ENCODE results near the gene ABHD1. TPM values are rescaled to one million over a fixed set of nuclear protein-coding genes. Genes with fewer than 3 reads are reported as not detected.
A peak's percentile ranks its signal among the peaks of the same experiment; 100 is the strongest.

The ABHD1 gene
- polyA plus RNA-seq, 1 donor (not counting 4 experiments of a cell fraction or from before 2014, with no cell fraction given), result not detected

DNA sequence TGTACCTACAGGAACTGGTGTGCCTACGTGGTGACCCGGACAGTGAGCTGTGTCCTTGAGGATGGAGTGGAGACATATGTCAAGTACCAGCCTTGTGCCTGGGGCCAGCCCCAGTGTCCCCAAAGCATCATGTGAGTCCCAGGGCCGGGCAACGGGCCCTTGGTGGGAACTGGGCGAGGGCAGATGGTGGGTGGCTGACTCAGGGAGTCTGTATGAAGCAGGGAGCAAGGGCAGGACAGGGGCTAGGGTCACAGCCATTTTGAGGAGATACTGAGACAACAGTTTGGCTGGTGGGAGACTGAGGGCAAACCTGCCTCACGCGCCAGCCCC lies 43.5 kb upstream of the ABHD1 start:
- peaks cover 14% of the 10 kb centered on the region for H3K4me1 ChIP-seq (ENCODE audit: control insufficient read depth, extremely low read depth, insufficient read depth, low read length)
- no peak for DNase-seq (ENCODE audit: low read depth, low spot score)
- TF ChIP-seq, protein P1, sequence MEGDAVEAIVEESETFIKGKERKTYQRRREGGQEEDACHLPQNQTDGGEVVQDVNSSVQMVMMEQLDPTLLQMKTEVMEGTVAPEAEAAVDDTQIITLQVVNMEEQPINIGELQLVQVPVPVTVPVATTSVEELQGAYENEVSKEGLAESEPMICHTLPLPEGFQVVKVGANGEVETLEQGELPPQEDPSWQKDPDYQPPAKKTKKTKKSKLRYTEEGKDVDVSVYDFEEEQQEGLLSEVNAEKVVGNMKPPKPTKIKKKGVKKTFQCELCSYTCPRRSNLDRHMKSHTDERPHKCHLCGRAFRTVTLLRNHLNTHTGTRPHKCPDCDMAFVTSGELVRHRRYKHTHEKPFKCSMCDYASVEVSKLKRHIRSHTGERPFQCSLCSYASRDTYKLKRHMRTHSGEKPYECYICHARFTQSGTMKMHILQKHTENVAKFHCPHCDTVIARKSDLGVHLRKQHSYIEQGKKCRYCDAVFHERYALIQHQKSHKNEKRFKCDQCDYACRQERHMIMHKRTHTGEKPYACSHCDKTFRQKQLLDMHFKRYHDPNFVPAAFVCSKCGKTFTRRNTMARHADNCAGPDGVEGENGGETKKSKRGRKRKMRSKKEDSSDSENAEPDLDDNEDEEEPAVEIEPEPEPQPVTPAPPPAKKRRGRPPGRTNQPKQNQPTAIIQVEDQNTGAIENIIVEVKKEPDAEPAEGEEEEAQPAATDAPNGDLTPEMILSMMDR (optimal IDR thresholded peaks at IDR 0.05 in 1 of 3, IDR thresholded peaks at IDR 0.05 in 1 of 3, conservative IDR thresholded peaks at IDR 0.05 in 1 of 3; ENCODE audit: extremely low read depth in 1 of 3, insufficient read depth in 2 of 3, low read length in 3 of 3), result no peak
- no peak for TF ChIP-seq EZH2 (IDR thresholded peaks at IDR 0.05; ENCODE audit: low read length)
- H3K27me3 ChIP-seq (ENCODE audit: control insufficient read depth, extremely low read depth, insufficient read depth, low read length), result no peaks in the 10 kb centered on the region
- dilution Hi-C loops (cut with MboI; ENCODE audit: extremely low pct_ligation_motif_present, low sequenced_read_pairs), result no loop called here
- no peaks in the 10 kb centered on the region for H3K9me3 ChIP-seq (ENCODE audit: control insufficient read depth, low read depth, low read length)
- H2AFZ ChIP-seq (ENCODE audit: control insufficient read depth, low read length), result no peak overlapping the region
- no peak overlapping the region for H3K4me2 ChIP-seq (ENCODE audit: control insufficient read depth, extremely low read depth, insufficient read depth, low read depth, low read length)
- no peak overlapping the region for H3K4me3 ChIP-seq (ENCODE audit: control insufficient read depth in 2 of 3, extremely low read depth in 1 of 3, insufficient read depth in 2 of 3, low read depth in 1 of 3, low read length in 3 of 3)
- H3K36me3 ChIP-seq (ENCODE audit: control insufficient read depth in 2 of 2, extremely low read depth in 1 of 2, insufficient read depth in 2 of 2, low read length in 2 of 2), result no peaks in the 10 kb centered on the region
- no peak overlapping the region for H3K9ac ChIP-seq (ENCODE audit: control insufficient read depth, extremely low read depth, insufficient read depth, low read length)
- no peak for FAIRE-seq
- no peaks in the 10 kb centered on the region for H3K79me2 ChIP-seq (ENCODE audit: control insufficient read depth, insufficient read depth, low read length)
- H3K9me1 ChIP-seq (ENCODE audit: control insufficient read depth, extremely low read depth, insufficient read depth, low read length), result no peaks in the 10 kb centered on the region
- no peaks in the 10 kb centered on the region for H4K20me1 ChIP-seq (ENCODE audit: control insufficient read depth, extremely low read depth, insufficient read depth, low read length)
- no peak overlapping the region for H3K27ac ChIP-seq (ENCODE audit: control insufficient read depth, insufficient read depth, low read length)

DNA sequence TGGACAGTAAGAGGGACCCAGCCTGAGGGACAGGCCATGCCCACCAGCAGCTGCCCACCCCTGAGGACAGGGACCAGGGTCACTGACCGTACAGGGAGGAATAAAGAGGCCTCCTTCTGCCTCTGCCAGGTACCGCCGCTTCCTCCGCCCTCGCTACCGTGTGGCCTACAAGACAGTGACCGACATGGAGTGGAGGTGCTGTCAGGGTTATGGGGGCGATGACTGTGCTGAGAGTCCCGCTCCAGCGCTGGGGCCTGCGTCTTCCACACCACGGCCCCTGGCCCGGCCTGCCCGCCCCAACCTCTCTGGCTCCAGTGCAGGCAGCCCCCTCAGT lies 43.0 kb upstream of the ABHD1 start:
- H3K4me1 ChIP-seq (ENCODE audit: control insufficient read depth, extremely low read depth, insufficient read depth, low read length), result peaks cover 18% of the 10 kb centered on the region
- no peaks in the 10 kb centered on the region for H3K9me1 ChIP-seq (ENCODE audit: control insufficient read depth, extremely low read depth, insufficient read depth, low read length)
- no peak overlapping the region for H3K27ac ChIP-seq (ENCODE audit: control insufficient read depth, insufficient read depth, low read length)
- peak overlapping the region; percentile 26 for H2AFZ ChIP-seq (ENCODE audit: control insufficient read depth, low read length)
- H3K9ac ChIP-seq (ENCODE audit: control insufficient read depth, extremely low read depth, insufficient read depth, low read length), result no peak overlapping the region
- H3K27me3 ChIP-seq (ENCODE audit: control insufficient read depth, extremely low read depth, insufficient read depth, low read length), result no peaks in the 10 kb centered on the region
- H3K36me3 ChIP-seq (ENCODE audit: control insufficient read depth in 2 of 2, extremely low read depth in 1 of 2, insufficient read depth in 2 of 2, low read length in 2 of 2), result no peaks in the 10 kb centered on the region
- H4K20me1 ChIP-seq (ENCODE audit: control insufficient read depth, extremely low read depth, insufficient read depth, low read length), result no peaks in the 10 kb centered on the region
- no peak overlapping the region for H3K4me2 ChIP-seq (ENCODE audit: control insufficient read depth, extremely low read depth, insufficient read depth, low read depth, low read length)
- FAIRE-seq (no peak), DNase-seq (ENCODE audit: low read depth, low spot score) (no peak)
- dilution Hi-C loops (cut with MboI; ENCODE audit: extremely low pct_ligation_motif_present, low sequenced_read_pairs), result no loop called here
- H3K9me3 ChIP-seq (ENCODE audit: control insufficient read depth, low read depth, low read length), result no peaks in the 10 kb centered on the region
- H3K4me3 ChIP-seq (ENCODE audit: control insufficient read depth in 2 of 3, extremely low read depth in 1 of 3, insufficient read depth in 2 of 3, low read depth in 1 of 3, low read length in 3 of 3), result no peak overlapping the region
- H3K79me2 ChIP-seq (ENCODE audit: control insufficient read depth, insufficient read depth, low read length), result no peaks in the 10 kb centered on the region
- TF ChIP-seq EZH2 (IDR thresholded peaks at IDR 0.05; ENCODE audit: low read length), result no peak
- TF ChIP-seq, protein P1 (optimal IDR thresholded peaks at IDR 0.05 in 1 of 3, IDR thresholded peaks at IDR 0.05 in 1 of 3, conservative IDR thresholded peaks at IDR 0.05 in 1 of 3; ENCODE audit: extremely low read depth in 1 of 3, insufficient read depth in 2 of 3, low read length in 3 of 3), result no peak
